IPS-20b (cell line): ENCODE results near the gene TMEM247.
"Not testable (repeated sequence)": the region's sequence is repeated elsewhere in the genome, so short reads cannot be mapped to it uniquely, and the experiment has no call there.

Experiments used
- H3K27ac ChIP-seq: one replicate; pipeline ENCODE4 v1.5.1; 2013; ENCODE audit warnings: low read length
- H3K27me3 ChIP-seq: 2 replicates; pipeline ENCODE4 v1.6.1; 2013; ENCODE audit warnings: mild to moderate bottlenecking, low read length, inconsistent platforms; ENCODE audit not compliant: insufficient read depth
- H3K36me3 ChIP-seq: 2 replicates; pipeline ENCODE4 v1.6.1; 2013; ENCODE audit warnings: low read depth, mild to moderate bottlenecking, inconsistent platforms, low read length, moderate library complexity; ENCODE audit not compliant: insufficient read depth
- H3K4me1 ChIP-seq: 2 replicates; pipeline ENCODE4 v1.6.1; 2013; ENCODE audit warnings: mild to moderate bottlenecking, control low read depth, inconsistent platforms, low read length, moderate library complexity; ENCODE audit not compliant: insufficient read depth
- H3K4me3 ChIP-seq: 2 replicates; pipeline ENCODE4 v1.5.1; 2013; ENCODE audit warnings: mild to moderate bottlenecking, low read length, inconsistent platforms
- H3K9ac ChIP-seq: 2 replicates; pipeline ENCODE4 v1.6.1; 2013; ENCODE audit warnings: low read depth, mild to moderate bottlenecking, inconsistent platforms, low read length, moderate library complexity
- H3K9me3 ChIP-seq: 2 replicates; pipeline ENCODE4 v1.6.1; 2013; ENCODE audit warnings: mild to moderate bottlenecking, low read depth, low read length, inconsistent platforms; ENCODE audit not compliant: insufficient read depth

Gene TMEM247

GRCh38 chr2:46459694-46460093 is 19.7 kb upstream of the TMEM247 start:
- Histone ChIP-seq H3K9me3 (no peaks in the 10 kb centered on the region), H3K27me3 (no peaks in the 10 kb centered on the region)

GRCh38 chr2:46460241-46460921 is 19.0 kb upstream of the TMEM247 start:
- Histone ChIP-seq H3K27me3 (no peaks in the 10 kb centered on the region), H3K9me3 (no peaks in the 10 kb centered on the region), H3K36me3 (no peaks in the 10 kb centered on the region), H3K9ac (no peak overlapping the region), H3K27ac (no peak overlapping the region), H3K4me3 (no peak overlapping the region), H3K4me1 (no peaks in the 10 kb centered on the region)

More at GRCh38 chr2:46459694-46460093, 19.7 kb upstream of the TMEM247 start:
- Histone ChIP-seq H3K36me3 (no peaks in the 10 kb centered on the region), H3K4me1 (no peaks in the 10 kb centered on the region), H3K9ac (no peak overlapping the region), H3K27ac (no peak overlapping the region), H3K4me3 (no peak overlapping the region)

- Histone ChIP-seq H3K9me3 (no peaks in the 10 kb centered on the region), H3K36me3 (no peaks in the 10 kb centered on the region), H3K4me3 (no peak overlapping the region), H3K4me1 (no peaks in the 10 kb centered on the region), H3K27me3 (no peaks in the 10 kb centered on the region), H3K9ac (no peak overlapping the region), H3K27ac (no peak overlapping the region)
These were observed 18.2 kb upstream of the TMEM247 start for GRCh38 chr2:46461011-46461674.

DNA sequence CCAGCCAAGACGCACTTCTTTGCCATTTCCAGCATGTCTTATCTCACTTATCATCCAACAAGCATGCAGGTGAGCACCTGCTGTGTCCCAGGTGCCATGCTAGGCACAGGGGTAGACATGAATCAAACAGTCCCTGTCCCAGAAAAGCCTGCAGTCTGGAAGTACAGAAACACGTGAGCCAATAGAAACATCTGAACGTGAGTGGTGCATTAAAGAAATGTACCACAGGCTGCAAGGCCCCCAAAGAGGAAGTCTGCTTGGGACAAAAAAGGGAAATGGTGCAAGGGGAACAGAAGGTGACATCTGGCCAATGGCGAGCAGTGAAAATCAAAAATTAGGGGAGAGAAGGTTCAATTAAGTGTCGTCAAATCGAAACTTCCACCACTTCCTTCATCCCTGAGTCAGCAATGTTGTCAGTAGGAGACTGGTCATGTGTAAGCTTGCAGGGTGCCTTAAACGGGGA is 17.6 kb upstream of the TMEM247 start:
- Histone ChIP-seq H3K27me3 (no peaks in the 10 kb centered on the region), H3K4me1 (no peaks in the 10 kb centered on the region), H3K36me3 (no peaks in the 10 kb centered on the region), H3K4me3 (no peak overlapping the region), H3K9me3 (no peaks in the 10 kb centered on the region), H3K27ac (no peak overlapping the region), H3K9ac (no peak overlapping the region)

GRCh38 chr2:46462936-46463335 is 16.4 kb upstream of the TMEM247 start:
- Histone ChIP-seq H3K9me3 (no peaks in the 10 kb centered on the region), H3K9ac (no peak overlapping the region), H3K36me3 (no peaks in the 10 kb centered on the region), H3K27me3 (no peaks in the 10 kb centered on the region), H3K4me1 (no peaks in the 10 kb centered on the region), H3K27ac (no peak overlapping the region), H3K4me3 (no peak overlapping the region)

- no peaks in the 10 kb centered on the region for H3K36me3 ChIP-seq
- no peak overlapping the region for H3K27ac ChIP-seq
- no peak overlapping the region for H3K9ac ChIP-seq
- no peaks in the 10 kb centered on the region for H3K9me3 ChIP-seq
- no peaks in the 10 kb centered on the region for H3K4me1 ChIP-seq
- H3K27me3 ChIP-seq: no peaks in the 10 kb centered on the region
- H3K4me3 ChIP-seq: no peak overlapping the region
These were observed 10.2 kb upstream of the TMEM247 start for GRCh38 chr2:46469116-46469515.

- H3K4me1 ChIP-seq: no peaks in the 10 kb centered on the region
- no peak overlapping the region for H3K9ac ChIP-seq
- no peaks in the 10 kb centered on the region for H3K9me3 ChIP-seq
- H3K27ac ChIP-seq: no peak overlapping the region
- no peaks in the 10 kb centered on the region for H3K36me3 ChIP-seq
- no peak overlapping the region for H3K4me3 ChIP-seq
- no peaks in the 10 kb centered on the region for H3K27me3 ChIP-seq
These were observed 9.7 kb upstream of the TMEM247 start for GRCh38 chr2:46469700-46470099.

DNA sequence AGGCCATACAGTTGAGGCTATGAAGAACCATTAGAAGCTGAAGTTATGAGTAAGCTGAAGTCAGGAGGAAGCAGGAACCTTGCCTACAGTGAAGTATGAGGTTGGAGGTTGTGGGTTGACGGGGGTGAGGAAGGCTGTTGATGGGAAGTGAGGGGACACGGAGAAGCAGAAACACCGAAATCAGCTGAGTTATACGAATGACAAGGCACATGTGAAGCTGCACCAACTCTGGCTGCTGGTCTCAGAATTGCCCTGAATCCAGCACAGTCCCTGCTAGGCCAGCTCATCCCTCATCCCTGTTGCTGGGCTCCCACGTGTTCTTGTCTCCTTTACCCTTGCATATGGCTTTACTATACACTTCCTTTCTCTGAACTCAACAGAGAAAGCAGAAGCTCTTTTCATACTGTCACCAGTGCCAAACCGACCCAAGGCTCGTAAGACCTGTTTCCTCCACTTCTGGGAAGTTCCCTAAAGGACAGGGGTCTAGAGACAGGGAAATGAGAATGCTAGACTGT is 9.2 kb upstream of the TMEM247 start:
- Histone ChIP-seq H3K36me3 (no peaks in the 10 kb centered on the region), H3K27me3 (no peaks in the 10 kb centered on the region), H3K4me3 (no peak overlapping the region), H3K9me3 (no peaks in the 10 kb centered on the region), H3K9ac (no peak overlapping the region), H3K27ac (no peak overlapping the region), H3K4me1 (no peaks in the 10 kb centered on the region)

GRCh38 chr2:46471019-46471583 is 8.3 kb upstream of the TMEM247 start:
- no peak overlapping the region for H3K4me3 ChIP-seq
- no peaks in the 10 kb centered on the region for H3K4me1 ChIP-seq
- H3K9ac ChIP-seq: no peak overlapping the region
- no peaks in the 10 kb centered on the region for H3K27me3 ChIP-seq
- H3K36me3 ChIP-seq: no peaks in the 10 kb centered on the region
- H3K9me3 ChIP-seq: no peaks in the 10 kb centered on the region
- H3K27ac ChIP-seq: no peak overlapping the region

GRCh38 chr2:46471697-46472096 is 7.7 kb upstream of the TMEM247 start:
- Histone ChIP-seq H3K27ac (no peak overlapping the region), H3K27me3 (no peaks in the 10 kb centered on the region), H3K36me3 (no peaks in the 10 kb centered on the region), H3K4me3 (no peak overlapping the region), H3K4me1 (no peaks in the 10 kb centered on the region), H3K9ac (no peak overlapping the region), H3K9me3 (no peaks in the 10 kb centered on the region)

- not testable (repeated sequence) for H3K27ac ChIP-seq, H3K9me3 ChIP-seq, H3K4me1 ChIP-seq, H3K4me3 ChIP-seq, H3K9ac ChIP-seq, H3K27me3 ChIP-seq, H3K36me3 ChIP-seq
These were observed 7.2 kb upstream of the TMEM247 start for GRCh38 chr2:46472165-46472564.

DNA sequence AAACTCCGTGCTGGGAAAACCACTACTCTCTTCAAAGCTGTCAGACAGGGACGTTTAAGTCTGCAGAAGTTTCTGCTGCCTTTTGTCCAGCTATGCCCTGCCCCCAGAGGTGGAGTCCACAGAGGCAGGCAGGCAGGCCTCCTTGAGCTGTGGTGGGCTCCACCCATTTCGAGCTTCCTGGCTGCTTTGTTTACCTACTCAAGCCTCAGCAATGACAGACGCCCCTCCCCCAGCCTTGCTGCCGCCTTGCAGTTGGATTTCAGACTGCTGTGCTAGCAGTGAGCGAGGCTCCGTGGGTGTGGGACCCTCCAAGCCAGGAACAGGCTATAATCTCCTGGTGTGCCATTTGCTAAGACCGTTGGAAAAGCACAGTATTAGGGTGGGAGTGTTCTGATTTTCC is 1.9 kb upstream of the TMEM247 start:
- not testable (repeated sequence) for H3K27ac ChIP-seq, H3K9me3 ChIP-seq

More for the DNA sequence above, 1.9 kb upstream of the TMEM247 start:
- H3K9ac ChIP-seq, H3K27me3 ChIP-seq, H3K4me3 ChIP-seq, H3K36me3 ChIP-seq, H3K4me1 ChIP-seq: not testable (repeated sequence)
